ENCODE results near the gene FAM131C.

The FAM131C gene

GRCh38 chr1:16015960-16016901 lies 57.2 kb downstream of the FAM131C start:
- H3K27ac ChIP-seq, result peak overlapping the region; percentile 98
- TF ChIP-seq CTCF (IDR thresholded peaks at IDR 0.05), result no peak
- peak overlapping the region; percentile 79 for H3K4me3 ChIP-seq
- peak; percentile 89 for DNase-seq (ENCODE audit: low spot score)

- Histone ChIP-seq H3K27ac (peak overlapping the region; percentile 98), H3K4me3 (peak overlapping the region; percentile 79)
- TF ChIP-seq CTCF (IDR thresholded peaks at IDR 0.05), result no peak
- no peak for DNase-seq (ENCODE audit: low spot score)
These were observed 58.0 kb downstream of the FAM131C start for GRCh38 chr1:16015491-16015890.

- DNase-seq (ENCODE audit: low spot score), result no peak
- peak overlapping the region; percentile 79 for H3K4me3 ChIP-seq
- TF ChIP-seq CTCF (IDR thresholded peaks at IDR 0.05), result no peak
- peak overlapping the region; percentile 98 for H3K27ac ChIP-seq
These were observed 58.7 kb downstream of the FAM131C start for GRCh38 chr1:16014509-16015482.

GRCh38 chr1:16013908-16014258 lies 59.6 kb downstream of the FAM131C start:
- H3K27ac ChIP-seq, result peak overlapping the region; percentile 98
- H3K4me3 ChIP-seq, result peak overlapping the region; percentile 47
- TF ChIP-seq CTCF (IDR thresholded peaks at IDR 0.05), result no peak
- no peak for DNase-seq (ENCODE audit: low spot score)

- Histone ChIP-seq H3K4me3 (peak overlapping the region; percentile 55), H3K27ac (peak overlapping the region; percentile 98)
- TF ChIP-seq CTCF (IDR thresholded peaks at IDR 0.05), result no peak
- peak; percentile 91 for DNase-seq (ENCODE audit: low spot score)
These were observed 60.1 kb downstream of the FAM131C start for GRCh38 chr1:16013220-16013907.

GRCh38 chr1:16012590-16013219 lies 60.7 kb downstream of the FAM131C start:
- Histone ChIP-seq H3K27ac (peak overlapping the region; percentile 98), H3K4me3 (peak overlapping the region; percentile 55)
- no peak for TF ChIP-seq CTCF (IDR thresholded peaks at IDR 0.05)
- peak; percentile 90 for DNase-seq (ENCODE audit: low spot score)
